ENCODE measurements around the gene SIK3. TPM values are rescaled to one million over a fixed set of nuclear protein-coding genes. Genes with fewer than 3 reads are reported as not detected.
"Not testable (repeated sequence)": the region's sequence is repeated elsewhere in the genome, so short reads cannot be mapped to it uniquely, and the experiment has no call there.

The SIK3 gene
- total RNA-seq: 12.9 and 16.7 TPM in 2 replicates

DNA sequence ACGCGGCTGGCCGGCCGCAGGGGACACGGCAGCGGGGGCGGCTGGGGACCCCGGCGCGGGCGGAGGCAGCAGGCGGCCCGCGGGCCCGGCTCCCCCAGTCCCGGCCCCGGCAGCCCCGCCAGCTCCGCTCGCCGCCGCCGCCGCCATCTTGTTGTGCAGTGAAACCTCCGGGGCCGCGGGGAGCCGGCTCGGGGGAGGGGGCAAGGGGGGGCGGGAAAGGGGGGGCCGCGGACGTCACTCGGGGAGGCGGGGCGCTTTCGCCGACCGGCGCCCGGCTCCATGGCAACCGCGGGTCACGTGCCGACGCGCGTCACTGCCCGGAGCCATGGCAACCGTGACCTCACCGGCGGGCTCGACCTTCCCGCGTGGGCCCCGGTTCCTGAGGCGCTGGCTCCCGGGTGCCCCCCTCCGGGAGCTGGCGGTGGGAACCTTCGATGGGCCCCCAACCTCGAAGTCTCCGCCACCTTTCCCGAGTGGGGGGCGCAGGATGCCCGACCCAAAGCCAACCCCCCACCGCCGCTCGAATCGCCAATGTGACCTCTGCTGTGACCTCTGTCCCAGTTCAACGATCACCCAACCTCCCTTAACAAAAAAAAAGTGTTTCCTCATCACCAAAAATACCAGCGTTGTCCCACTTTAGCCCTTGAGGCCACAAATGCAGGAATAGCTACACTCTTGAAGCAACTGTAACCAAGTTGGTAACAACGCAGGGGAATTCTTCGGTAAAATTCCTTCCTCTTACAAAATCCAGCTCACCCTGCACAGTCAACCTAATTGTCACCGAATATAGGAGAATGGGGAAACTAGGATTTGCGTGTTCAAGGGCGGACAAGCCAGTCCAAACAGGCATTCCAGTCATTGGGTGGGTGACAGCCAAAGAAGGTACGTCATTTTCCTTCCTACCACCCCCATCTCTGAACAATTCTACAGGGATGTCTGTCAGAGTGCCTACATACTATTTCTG, at the start of gene SIK3:
Gene SIK3 (minus strand): TSS at position 160 of the 964 bp plus-strand sequence. CDS start 13 bp downstream, at position 147.
- peak; percentile 96 for DNase-seq

GRCh38 chr11:117146521-117146920, 48.3 kb upstream of the SIK3 start:
- DNase-seq: peak; percentile 6

DNA sequence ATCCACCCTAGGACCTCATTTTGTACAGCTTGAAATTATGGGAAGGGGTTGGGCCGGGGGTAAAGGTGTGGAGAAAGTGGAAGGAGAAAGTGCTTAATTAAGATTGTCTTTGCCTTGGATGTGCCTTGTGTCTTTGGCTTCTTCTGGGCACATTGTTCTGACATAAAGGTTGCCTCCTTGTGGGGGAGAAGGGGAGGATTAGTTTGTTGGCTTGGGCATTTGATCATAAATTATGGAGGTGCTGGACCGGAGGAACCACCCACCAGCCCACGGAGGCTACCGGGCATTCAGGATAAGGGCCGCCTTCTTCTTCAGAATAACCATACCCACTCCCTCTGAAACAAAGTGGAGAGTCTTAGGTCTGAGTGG, 47.1 kb upstream of the SIK3 start:
- DNase-seq: peak; percentile 76

DNA sequence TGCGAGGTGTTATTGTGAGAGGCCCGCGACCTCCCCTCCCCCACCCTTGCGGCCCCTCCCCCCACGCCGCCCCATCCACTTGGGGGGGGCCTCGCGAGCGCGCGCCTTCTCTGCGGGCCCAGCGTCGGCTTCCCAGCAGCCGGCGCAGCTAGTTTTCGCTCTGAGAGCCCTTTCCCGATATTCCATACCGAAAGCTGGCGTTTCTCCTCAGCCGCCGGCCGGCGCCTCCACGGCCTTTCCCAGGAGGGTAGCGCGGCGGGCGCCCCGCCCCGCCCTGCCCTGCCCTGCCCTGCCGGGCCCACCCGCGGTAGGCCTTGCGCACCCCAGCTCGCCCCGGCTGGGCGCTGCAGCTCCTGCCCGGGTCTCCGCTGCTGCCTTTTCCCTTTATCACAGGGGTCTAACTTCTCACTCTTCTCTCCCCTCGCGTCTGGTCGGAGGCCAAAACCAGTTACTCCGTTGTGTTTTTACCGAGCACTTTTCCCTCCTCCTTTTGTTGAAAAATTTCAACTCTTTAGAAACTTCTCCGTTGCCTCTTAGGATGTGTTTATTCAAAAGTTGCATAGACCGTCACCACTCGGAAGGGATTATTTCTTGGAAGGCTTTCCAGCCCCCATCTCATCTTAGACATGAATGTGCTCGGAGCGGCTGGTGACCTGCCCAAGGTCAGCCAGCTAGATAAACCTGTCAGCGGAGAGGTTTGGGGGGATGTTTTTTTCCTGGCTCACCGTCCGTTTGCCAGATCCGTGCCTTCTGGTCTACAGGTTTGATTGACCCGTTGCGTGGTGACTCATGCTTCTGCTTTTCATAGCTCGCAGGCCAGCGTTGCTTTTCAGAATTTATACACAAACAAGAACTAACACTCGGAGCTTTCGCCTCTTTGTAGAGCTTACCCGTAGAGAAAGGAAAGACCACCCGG, 46.5 kb upstream of the SIK3 start:
- peak; percentile 79 for DNase-seq

GRCh38 chr11:117143871-117144476, 45.7 kb upstream of the SIK3 start, which contains the start of gene PAFAH1B2:
Gene PAFAH1B2, plus strand, starts transcription at chr11:117144287. Its CDS starts 8,161 bp downstream, at chr11:117152448.
- DNase-seq: peak; percentile 93

DNA sequence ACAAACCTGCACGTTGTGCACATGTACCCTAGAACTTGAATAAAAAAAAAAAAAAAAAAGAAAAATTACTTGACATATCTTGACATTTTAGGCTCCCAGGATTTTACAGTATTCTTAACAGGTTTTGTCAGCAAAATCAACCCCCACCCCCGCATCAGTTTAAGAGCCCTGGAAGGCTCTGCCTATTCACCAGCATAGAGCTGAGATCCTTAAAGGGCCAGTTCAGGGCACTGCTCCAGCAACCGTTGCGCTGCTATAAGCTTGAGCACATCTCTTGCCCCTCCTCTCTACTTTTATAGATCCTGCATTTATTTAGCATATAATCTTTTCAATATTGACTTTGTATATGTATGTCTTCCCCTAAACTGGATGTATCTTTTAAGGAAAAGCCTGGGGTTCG, 45.2 kb upstream of the SIK3 start:
- DNase-seq: peak; percentile 61

DNA sequence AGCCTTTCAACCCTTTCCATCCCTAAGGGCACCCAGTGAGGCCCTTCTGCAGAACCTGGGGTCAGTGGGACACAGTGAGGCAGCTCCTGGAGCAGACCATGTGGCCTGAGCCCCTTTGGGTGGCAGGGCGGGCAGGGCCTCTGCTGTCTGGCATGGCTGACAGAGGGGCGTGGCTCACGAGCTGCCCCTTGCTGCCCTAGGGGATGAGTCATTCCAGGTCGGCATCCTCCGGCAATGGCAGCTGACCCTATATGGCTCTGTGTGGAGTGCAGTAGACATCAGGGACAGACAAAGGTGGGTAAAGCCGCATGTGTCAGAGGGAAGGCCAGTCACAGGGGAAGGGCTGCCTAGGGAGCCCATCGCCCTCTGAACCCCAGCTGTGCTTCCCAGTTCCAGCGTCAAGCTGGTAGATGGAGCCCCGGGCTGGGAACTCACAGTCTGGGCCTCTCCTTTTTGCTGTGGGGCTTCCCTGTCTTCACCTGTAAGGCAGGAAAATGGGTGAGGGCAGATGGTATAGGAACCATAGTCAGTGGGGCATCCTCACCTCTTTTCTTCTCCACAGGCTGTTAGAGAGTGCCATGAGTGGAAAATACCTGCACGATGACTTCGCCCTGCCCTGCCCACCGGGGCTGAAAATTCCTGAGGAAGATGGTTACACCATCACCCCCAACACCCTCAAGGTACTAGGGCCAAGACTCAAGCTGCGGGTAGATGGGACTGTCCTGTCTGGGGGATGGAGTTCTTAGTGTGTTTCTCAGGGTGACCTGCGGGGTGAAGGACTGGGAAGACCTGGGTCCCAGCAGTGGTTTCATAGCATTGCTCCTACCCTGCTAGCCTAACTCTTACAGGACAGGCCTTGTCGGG, 39.2 kb upstream of the SIK3 start:
- DNase-seq: not testable (repeated sequence)

- not testable (repeated sequence) for DNase-seq
Measured at GRCh38 chr11:117134979-117135378, 36.8 kb upstream of the SIK3 start.

- no peak for DNase-seq
Measured at GRCh38 chr11:117134431-117134830, 36.2 kb upstream of the SIK3 start.

DNA sequence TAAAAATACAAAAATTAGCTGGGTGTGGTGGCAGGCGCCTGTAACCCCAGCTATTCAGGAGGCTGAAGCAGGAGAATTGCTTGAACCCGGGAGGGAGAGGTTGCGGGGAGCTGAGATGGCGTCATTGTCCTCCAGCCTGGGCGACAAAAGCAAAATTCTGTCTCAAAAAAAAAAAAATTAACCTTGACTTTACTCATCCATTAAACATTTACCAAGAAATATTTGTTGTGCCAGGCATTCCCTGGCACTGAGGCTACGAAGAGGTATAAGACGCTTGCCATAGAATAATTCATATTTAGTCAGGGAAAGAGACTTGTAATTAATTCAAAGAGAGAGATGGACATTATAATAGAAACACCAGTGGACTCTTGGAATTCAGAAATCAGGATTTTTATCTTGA, 32.7 kb upstream of the SIK3 start:
- DNase-seq: no peak

DNA sequence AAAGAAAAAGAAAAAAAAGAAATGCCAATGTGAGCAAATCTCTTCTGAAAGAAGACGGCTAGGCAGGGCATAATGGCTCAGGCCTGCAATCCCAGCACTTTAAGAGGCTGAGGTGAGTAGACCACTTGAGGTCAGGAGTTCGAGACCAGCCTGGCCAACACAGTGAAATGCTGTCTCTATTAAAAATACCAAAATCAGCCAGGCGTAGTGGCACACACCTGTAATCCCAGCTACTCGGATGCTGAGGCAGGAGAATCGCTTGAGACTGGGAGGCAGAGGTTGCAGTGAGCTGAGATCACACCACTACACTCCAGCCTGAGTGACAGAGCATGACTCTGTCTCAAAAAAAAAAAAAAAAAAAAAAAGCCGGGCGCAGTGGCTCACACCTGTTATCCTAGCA, 32.2 kb upstream of the SIK3 start:
- not testable (repeated sequence) for DNase-seq

GRCh38 chr11:117128289-117128688, 30.1 kb upstream of the SIK3 start:
- DNase-seq: no peak

DNA sequence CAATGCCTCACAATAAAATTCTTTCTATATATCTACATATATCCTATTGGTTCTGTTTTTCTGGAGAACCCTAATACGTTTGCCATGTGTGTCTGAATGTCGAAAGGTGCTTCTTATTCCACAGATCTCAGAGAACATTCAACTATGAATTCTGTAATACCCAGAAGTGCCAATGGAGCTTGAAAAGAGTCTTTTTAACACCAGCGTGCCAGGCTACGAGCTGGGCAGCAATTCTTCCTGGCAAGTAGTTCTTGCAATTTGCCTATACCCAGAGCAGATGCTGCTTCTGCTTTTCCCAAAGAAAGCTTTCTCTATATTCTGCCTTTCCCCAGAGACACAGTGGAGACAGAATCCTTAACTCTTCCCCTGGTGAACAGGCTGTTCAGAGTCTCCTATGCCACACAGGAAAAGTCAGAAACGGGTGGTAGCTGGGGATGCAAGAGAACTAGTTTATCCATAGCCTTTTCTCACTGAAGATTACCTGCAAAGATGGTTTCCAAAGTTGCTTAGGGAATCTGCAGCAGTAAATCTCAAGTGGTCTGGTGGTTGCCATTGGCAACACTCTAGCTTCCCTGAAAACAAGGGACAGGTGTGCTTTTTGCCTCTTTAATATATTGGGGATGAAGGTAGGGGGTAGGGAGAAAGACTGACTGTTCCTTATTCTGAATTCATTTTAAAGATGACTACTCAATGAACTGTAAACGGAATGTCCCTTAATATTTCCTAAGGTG, 29.1 kb upstream of the SIK3 start:
- no peak for DNase-seq

DNA sequence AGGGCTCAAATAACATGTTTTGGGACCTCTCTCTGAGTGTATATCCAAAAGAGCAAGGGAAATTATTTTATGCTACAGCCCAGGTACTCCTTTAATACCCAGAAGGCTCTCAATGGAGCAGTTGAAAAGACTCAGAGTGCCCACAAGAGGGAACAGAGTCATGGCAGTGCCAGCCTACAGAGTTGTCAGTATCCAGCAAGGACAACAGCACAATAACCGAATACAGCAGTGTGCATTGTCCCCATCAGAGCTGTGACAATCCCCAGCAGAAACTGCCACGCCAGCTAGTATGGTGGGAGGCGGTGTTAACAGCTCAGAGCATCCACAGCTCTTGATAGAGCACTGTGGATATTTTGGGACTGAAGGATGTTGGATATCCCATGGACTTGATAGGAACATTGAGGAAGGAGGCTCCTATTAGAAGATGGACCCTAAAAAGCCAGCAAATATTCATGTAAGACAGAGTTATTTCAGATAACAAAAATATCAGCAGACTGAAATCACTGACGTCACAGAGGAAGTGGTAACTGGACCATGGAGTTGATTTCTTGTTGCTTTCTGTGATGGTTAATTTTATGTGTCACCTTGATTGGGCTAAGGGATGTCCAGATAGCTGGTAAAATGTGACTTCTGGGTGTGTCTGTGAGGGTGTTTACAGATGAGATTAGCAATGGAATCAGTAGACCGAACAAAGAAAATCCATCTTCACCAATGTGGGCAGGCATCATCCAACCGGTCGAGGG, 28.2 kb upstream of the SIK3 start:
- DNase-seq: no peak

DNA sequence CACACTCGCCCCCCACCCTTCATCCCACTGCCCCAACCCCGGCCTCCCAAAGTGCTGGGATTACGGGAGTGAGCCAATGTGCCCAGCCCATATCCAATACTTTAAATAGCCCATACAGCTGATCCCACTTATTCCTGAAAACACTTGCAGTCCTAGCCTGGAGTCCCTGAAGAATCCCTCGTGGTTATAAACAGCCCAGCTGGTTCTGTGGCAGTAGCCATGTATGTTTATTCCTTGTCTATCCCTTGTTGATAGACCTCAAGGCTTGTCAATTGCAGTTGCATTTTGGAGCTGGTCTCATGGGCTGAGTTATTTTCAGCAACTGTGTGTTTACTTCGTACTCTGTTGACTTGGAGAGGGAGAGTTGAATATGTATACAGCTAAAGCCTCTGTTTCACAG, 24.3 kb upstream of the SIK3 start:
- DNase-seq: no peak

- no peak for DNase-seq
Measured at GRCh38 chr11:117121176-117121575, 22.9 kb upstream of the SIK3 start.

DNA sequence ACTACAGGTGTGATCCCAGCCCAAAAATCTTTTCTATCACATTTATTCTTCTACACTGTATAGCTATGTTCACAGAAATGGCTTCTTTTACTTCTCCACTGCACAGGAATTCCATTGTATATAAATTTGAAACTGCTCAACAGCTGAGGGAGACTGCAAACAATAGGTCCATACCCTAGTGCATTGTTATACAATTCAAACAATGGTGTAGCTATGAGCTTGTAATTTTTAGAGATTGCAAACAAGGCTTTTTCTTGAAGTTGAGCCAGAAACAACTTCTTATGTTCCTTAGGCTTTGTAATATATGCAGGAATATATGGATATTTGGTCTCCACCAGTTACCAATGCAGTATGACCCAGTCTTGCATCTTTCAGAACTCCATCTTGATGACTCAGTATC, 19.5 kb upstream of the SIK3 start:
- peak; percentile 71 for DNase-seq

- not testable (repeated sequence) for DNase-seq
Measured at GRCh38 chr11:117112939-117113338, 14.7 kb upstream of the SIK3 start.

DNA sequence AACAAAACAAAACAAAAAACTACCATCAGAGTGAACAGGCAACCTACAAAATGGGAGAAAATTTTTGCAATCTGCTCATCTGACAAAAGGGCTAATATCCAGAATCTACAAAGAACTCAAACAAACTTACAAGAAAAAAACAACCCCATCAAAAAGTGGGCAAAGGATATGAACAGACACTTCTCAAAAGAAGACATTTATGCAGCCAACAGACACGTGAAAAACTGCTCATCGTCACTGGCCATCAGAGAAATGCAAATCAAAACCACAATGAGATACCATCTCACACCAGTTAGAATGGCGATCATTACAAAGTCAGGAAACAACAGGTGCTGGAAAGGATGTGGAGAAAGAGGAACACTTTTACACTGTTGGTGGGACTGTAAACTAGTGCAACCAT, 14.3 kb upstream of the SIK3 start:
- not testable (repeated sequence) for DNase-seq

GRCh38 chr11:117110294-117110950, 12.2 kb upstream of the SIK3 start:
- no peak for DNase-seq

Data from dermis blood vessel endothelial cell (primary cell).